Psoas muscle (tissue), 8 donors: ENCODE results near the gene EIF2AK2. TPM values are rescaled to one million over a fixed set of nuclear protein-coding genes. Genes with fewer than 3 reads are reported as not detected.

ENCODE experiments used
- ATAC-seq, 4 donors: fragments of 200-7000 bp; cut with Tn5 transposase; one replicate each; pipeline ENCODE4 v1.9.1; 2020; ENCODE audit warnings: moderate library complexity in 3 of 4, mild to moderate bottlenecking in 2 of 4
- DNase-seq, 2 donors: peaks; one replicate each; pipeline ENCODE4 v3.0.0-alpha.2; 2020
- H3K27ac ChIP-seq: fragments of 200-600 bp; one replicate; pipeline ENCODE4 v1.8.0; 2022
- H3K27me3 ChIP-seq, 3 donors: fragments of 200-600 bp in 1 of 3; one replicate each; pipeline versions ENCODE4 v1.6.1 to v1.8.0; 2013 to 2022; ENCODE audit warnings: low read length in 2 of 3, mild to moderate bottlenecking in 2 of 3, moderate library complexity in 1 of 3; ENCODE audit not compliant: insufficient read depth in 3 of 3
- H3K36me3 ChIP-seq, 2 donors: fragments of 200-600 bp in 1 of 2; one replicate each; pipeline versions ENCODE4 v1.6.1 to v1.8.0; 2013 to 2022; ENCODE audit warnings: low read depth in 1 of 2, mild to moderate bottlenecking in 1 of 2, moderate library complexity in 1 of 2; ENCODE audit not compliant: insufficient read depth in 1 of 2
- H3K4me1 ChIP-seq: fragments of 200-600 bp; one replicate; pipeline ENCODE4 v1.8.0; 2022
- H3K4me3 ChIP-seq: fragments of 200-600 bp; one replicate; pipeline ENCODE4 v1.8.0; 2022; ENCODE audit warnings: mild to moderate bottlenecking
- H3K9me3 ChIP-seq: fragments of 200-600 bp; one replicate; pipeline ENCODE4 v1.8.0; 2022
- CTCF ChIP-seq: fragments of 200-600 bp; IDR thresholded peaks from one replicate; pipeline ENCODE4 v1.8.0; 2022; ENCODE audit warnings: antibody characterized with exemption
- WGBS, 3 donors: extraction: QIAGEN DNeasy Blood & Tissue Kit; methylation state at CpG; one replicate each; pipeline versions ENCODE4 v1.1.6 to v1.1.7; 2013; 5-methylcytosine and 5-hydroxymethylcytosine counted together
- intact Hi-C, 2 donors: fragments of 100-400 bp; cut with DNase I; formaldehyde crosslinking; loops; one replicate each; pipeline versions ENCODE4 v1.11.0 to v1.14.2; 2022
- polyA plus RNA-seq, 3 donors: library from polyadenylated mRNA; stranded (reverse); fragments of 200-250 nt; gene quantifications; one replicate each; pipeline ENCODE4 v1.2.3, GENCODE V29; 2013
- total RNA-seq, 4 donors: library from RNA; stranded (reverse); fragmentation: NEBNext Ultra II Directional in 2 of 4; extraction: Animal tissue kit (Norgen Biotek cat#: 25700) in 2 of 4; gene quantifications; one replicate each; pipeline versions ENCODE4 v1.2.1 to v1.2.4, GENCODE V29; 2021 to 2023
- donor health status: healthy with polysubstance abuse.
- donor health status: DM: no; HTN: no; CAD: no; lungs with moderate emphysema.
- donor health status: Bipolar disorder and iron deficiency.
- donor health status: healthy.
- donor health status: DM: yes; HTN: yes; CAD: no.
- donor health status: DM: no; HTN: no; CAD: no.
- donor health status: DM: no; HTN: no; CAD: no.
- donor health status: DM: yes; HTN: yes; CAD: no.

EIF2AK2 gene
- total and polyA plus RNA-seq, 7 donors, result 1.1 to 16.6 (median 6.7) TPM

DNA sequence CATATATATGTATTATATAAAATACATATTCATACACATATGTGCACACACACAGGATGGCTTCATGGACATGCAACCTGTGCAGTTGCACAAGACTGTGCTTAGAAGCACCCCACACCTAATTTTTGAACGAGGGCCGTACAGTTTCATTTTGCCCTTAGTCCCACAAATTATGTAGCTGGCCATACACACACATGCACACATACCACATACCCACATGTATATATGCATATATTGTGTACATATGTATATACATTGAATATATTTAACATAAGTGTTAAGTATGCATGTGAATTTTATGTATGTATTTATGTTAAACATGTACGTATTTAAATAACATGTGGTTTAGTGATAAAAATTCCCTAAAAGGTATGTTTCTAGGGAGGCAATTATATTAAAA lies 54.2 kb downstream of the EIF2AK2 start:
- WGBS, 3 donors, result 91 to 95% (median 95%) methylated on average over 3 of the region's 3 CpGs
- peaks cover 0 to 83% of the 10 kb centered on the region in 2 donors for H3K36me3 ChIP-seq
- H3K27ac ChIP-seq, result no peak overlapping the region
- no peak for ATAC-seq
- no peak for TF ChIP-seq CTCF
- DNase-seq, result no peak
- no peaks in the 10 kb centered on the region for H3K27me3 ChIP-seq
- H3K4me1 ChIP-seq, result no peaks in the 10 kb centered on the region
- H3K4me3 ChIP-seq, result no peak overlapping the region
- no peaks in the 10 kb centered on the region for H3K9me3 ChIP-seq
- intact Hi-C loops, result no loop called here

GRCh38 chr2:37100054-37100453 lies 56.7 kb downstream of the EIF2AK2 start:
- Histone ChIP-seq H3K4me3 (no peak overlapping the region), H3K27me3 (no peaks in the 10 kb centered on the region), H3K9me3 (no peaks in the 10 kb centered on the region), H3K4me1 (no peaks in the 10 kb centered on the region), H3K27ac (no peak overlapping the region), H3K36me3 (peaks cover 2 to 83% of the 10 kb centered on the region in 2 donors)
- 65 to 72% (median 70%) methylated on average over 1 of the region's 1 CpG for WGBS, 3 donors
- no peak for ATAC-seq
- intact Hi-C loops, result no loop called here
- no peak for DNase-seq
- no peak for TF ChIP-seq CTCF

DNA sequence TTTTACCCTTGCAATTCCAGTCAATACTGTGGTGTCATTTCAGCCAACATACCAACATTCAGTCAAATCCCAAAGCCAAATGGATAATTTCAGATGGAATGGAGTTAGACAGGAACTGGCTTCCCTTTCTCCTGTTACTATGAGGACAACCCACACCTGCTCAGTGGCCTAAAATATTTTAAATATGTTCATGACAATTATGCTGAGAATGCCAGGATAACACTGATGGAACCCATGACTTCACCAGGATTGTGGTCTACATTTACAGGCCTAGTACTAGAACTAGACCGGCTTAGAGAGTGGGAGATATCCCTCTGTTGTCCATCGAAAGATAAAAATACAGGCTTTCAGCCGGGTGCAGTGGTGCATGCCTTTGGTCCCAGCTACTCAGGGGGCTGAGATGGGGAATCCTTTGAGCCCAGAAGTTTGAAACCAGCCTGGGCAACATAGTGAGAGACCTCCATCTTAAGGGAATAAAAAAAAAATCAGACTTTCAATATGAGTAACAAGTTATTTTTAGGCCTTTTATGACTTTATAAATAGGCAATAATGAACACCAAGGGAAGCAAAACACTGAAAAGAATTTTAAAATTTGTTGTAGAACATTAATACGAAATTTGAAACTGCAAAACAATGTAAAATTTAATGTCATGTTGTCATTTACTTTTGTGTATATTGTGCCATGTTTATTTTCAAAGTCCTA lies 58.2 kb downstream of the EIF2AK2 start:
- no peak overlapping the region for H3K4me3 ChIP-seq
- WGBS, 3 donors, result 81 to 87% (median 85%) methylated on average over 4 of the region's 4 CpGs
- H3K9me3 ChIP-seq, result no peaks in the 10 kb centered on the region
- H3K27me3 ChIP-seq, result no peaks in the 10 kb centered on the region
- no peak for ATAC-seq
- TF ChIP-seq CTCF, result no peak
- DNase-seq, result no peak
- no peaks in the 10 kb centered on the region for H3K4me1 ChIP-seq
- intact Hi-C loops, result no loop called here
- H3K36me3 ChIP-seq, result peaks cover 2 to 95% of the 10 kb centered on the region in 2 donors
- no peak overlapping the region for H3K27ac ChIP-seq

GRCh38 chr2:37096568-37096967 lies 60.2 kb downstream of the EIF2AK2 start:
- no peaks in the 10 kb centered on the region for H3K9me3 ChIP-seq
- H3K4me1 ChIP-seq, result no peaks in the 10 kb centered on the region
- no peak for DNase-seq
- peaks cover 2 to 99% of the 10 kb centered on the region in 2 donors for H3K36me3 ChIP-seq
- ATAC-seq, result no peak
- WGBS, 3 donors, result 93 to 100% (median 100%) methylated on average over 1 of the region's 1 CpG
- no peak overlapping the region for H3K4me3 ChIP-seq
- H3K27ac ChIP-seq, result no peak overlapping the region
- no peaks in the 10 kb centered on the region for H3K27me3 ChIP-seq
- TF ChIP-seq CTCF, result no peak
- intact Hi-C loops, result no loop called here

- Histone ChIP-seq H3K4me1 (no peaks in the 10 kb centered on the region), H3K4me3 (no peak overlapping the region), H3K27me3 (no peaks in the 10 kb centered on the region), H3K36me3 (peaks cover 4 to 90% of the 10 kb centered on the region in 2 donors), H3K9me3 (no peaks in the 10 kb centered on the region), H3K27ac (no peak overlapping the region)
- DNase-seq (no peak), ATAC-seq (no peak)
- no peak for TF ChIP-seq CTCF
- WGBS, 3 donors, result 84 to 89% (median 88%) methylated on average over 5 of the region's 5 CpGs
- intact Hi-C loops, result no loop called here
These were observed 64.9 kb downstream of the EIF2AK2 start for GRCh38 chr2:37091873-37092272.
